Coronary artery (tissue), 2 donors: ENCODE results near the gene CLEC16A.
"Not testable (repeated sequence)": the region's sequence is repeated elsewhere in the genome, so short reads cannot be mapped to it uniquely, and the experiment has no call there.

ENCODE experiments used
- DNase-seq: peaks from one replicate; pipeline ENCODE4 v3.0.0-alpha.2; 2017; ENCODE audit warnings: low spot score
- H3K27ac ChIP-seq, 2 donors: fragments of 200-600 bp; sonication (generic); one replicate each; pipeline ENCODE4 v1.5.1; 2016 to 2019
- H3K4me3 ChIP-seq: fragments of 200-600 bp; sonication (generic); 2 replicates; pipeline ENCODE4 v1.5.1; 2016; ENCODE audit warnings: mild to moderate bottlenecking, moderate library complexity
- TF ChIP-seq, protein P1 (sequence below): fragments of 200-600 bp; sonication (generic); IDR thresholded peaks from one replicate; pipeline ENCODE4 v1.5.1; 2019; ENCODE audit warnings: antibody characterized with exemption

The CLEC16A gene

GRCh38 chr16:11100239-11100750, 155.9 kb downstream of the CLEC16A start:
- TF ChIP-seq, protein P1, sequence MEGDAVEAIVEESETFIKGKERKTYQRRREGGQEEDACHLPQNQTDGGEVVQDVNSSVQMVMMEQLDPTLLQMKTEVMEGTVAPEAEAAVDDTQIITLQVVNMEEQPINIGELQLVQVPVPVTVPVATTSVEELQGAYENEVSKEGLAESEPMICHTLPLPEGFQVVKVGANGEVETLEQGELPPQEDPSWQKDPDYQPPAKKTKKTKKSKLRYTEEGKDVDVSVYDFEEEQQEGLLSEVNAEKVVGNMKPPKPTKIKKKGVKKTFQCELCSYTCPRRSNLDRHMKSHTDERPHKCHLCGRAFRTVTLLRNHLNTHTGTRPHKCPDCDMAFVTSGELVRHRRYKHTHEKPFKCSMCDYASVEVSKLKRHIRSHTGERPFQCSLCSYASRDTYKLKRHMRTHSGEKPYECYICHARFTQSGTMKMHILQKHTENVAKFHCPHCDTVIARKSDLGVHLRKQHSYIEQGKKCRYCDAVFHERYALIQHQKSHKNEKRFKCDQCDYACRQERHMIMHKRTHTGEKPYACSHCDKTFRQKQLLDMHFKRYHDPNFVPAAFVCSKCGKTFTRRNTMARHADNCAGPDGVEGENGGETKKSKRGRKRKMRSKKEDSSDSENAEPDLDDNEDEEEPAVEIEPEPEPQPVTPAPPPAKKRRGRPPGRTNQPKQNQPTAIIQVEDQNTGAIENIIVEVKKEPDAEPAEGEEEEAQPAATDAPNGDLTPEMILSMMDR, result no peak
- no peak overlapping the region for H3K4me3 ChIP-seq
- DNase-seq, result no peak
- H3K27ac ChIP-seq, result peak overlapping the region in 1 of 2 donors; percentile 67

DNA sequence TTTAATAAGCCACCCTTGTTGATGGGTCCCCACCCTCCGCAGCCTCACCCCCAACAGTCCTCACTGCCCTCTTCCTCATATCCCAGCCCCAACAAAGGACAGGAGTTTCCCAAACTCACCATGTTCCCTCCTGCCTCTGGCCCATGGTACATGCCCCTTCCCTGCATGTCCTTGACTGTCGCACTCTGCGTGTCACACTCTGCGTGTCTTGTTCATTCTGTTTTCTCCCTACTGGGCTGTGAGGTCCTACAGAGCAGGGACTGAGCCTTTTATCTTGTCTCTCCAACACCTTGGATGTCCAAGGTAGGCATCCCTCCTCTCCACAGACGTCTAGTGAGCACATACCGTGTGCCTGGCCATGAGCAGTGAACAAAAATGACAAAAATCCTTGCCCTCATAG, 156.9 kb downstream of the CLEC16A start:
- no peak for DNase-seq
- Histone ChIP-seq H3K27ac (no peak overlapping the region), H3K4me3 (no peak overlapping the region)
- TF ChIP-seq, protein P1, result no peak

DNA sequence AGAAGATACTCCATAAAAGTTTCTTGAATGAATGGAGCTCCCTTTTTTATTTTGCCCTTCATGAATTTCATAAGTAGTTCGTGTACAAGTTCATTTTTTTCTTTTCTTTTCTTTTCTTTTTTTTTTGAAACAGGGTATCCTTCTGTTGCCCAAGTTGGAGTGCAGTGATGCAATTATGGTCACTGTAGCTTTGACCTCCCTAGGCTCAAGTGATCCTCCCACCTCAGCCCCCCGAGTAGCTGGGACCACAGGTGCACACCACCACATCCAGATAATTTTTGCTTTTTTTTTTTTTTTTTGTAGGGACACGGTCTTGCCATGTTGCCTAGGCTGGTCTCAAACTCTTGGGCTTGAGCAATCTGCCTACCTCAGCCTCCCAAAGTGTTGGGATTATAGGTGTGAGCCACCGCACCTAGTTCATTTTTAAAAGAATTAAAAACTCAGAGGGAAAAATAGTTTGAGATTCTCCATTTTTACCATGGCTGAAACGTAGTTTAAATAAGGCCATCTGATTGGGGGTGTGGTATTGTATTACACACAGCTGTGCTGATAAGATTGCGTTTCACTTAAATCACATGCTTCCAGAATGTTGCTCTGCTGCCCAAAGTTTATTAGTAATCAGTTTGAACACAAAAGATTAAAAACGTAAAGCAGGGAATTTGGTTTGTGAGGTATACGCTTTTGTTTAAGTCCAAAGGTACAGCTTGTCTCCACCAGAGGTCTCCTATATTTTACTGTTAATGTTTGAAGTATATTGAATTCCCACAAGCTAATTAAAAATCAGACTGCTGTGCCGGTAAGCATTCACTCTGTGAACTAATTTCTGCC, 157.5 kb downstream of the CLEC16A start:
- peak overlapping the region in 1 of 2 donors; percentile 9 for H3K27ac ChIP-seq
- no peak overlapping the region for H3K4me3 ChIP-seq
- TF ChIP-seq, protein P1, result no peak
- no peak for DNase-seq

GRCh38 chr16:11102523-11102898, 158.1 kb downstream of the CLEC16A start:
- Histone ChIP-seq H3K4me3 (no peak overlapping the region), H3K27ac (peak overlapping the region in 1 of 2 donors; percentile 9)
- TF ChIP-seq, protein P1, result no peak
- DNase-seq, result no peak

DNA sequence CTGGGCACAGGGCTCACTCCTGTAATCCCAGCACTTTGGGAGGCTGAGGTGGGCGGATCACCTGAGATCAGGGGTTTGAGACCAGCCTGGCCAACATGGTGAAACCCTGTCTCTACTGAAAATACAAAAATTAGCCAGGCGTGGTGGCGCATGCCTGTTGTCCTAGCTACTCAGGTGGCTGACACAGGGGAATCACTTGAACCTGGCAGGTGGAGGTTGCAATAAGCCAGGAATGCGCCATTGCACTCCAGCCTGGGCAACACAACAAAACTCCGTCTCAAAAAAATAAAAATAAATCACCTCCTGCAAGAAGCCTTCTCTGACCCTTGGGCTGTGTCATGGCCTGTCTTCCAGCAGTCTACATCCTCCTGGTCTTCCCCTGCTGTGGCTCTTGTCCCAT, 158.9 kb downstream of the CLEC16A start:
- H3K4me3 ChIP-seq, DNase-seq: not testable (repeated sequence)
- peak overlapping the region in 1 of 2 donors; percentile 9 for H3K27ac ChIP-seq

GRCh38 chr16:11104168-11105037, 160.0 kb downstream of the CLEC16A start:
- DNase-seq, result no peak
- TF ChIP-seq, protein P1, result no peak
- Histone ChIP-seq H3K4me3 (peak overlapping the region; percentile 19), H3K27ac (peak overlapping the region; percentile 43 to 64)
